ENCODE data around the gene ZNF277. TPM values are rescaled to one million over a fixed set of nuclear protein-coding genes. Genes with fewer than 3 reads are reported as not detected.
"Not testable (repeated sequence)": the region's sequence is repeated elsewhere in the genome, so short reads cannot be mapped to it uniquely, and the experiment has no call there.

ZNF277 gene
- total RNA-seq, 1 donor from 2014 or later = 32.5 TPM

DNA sequence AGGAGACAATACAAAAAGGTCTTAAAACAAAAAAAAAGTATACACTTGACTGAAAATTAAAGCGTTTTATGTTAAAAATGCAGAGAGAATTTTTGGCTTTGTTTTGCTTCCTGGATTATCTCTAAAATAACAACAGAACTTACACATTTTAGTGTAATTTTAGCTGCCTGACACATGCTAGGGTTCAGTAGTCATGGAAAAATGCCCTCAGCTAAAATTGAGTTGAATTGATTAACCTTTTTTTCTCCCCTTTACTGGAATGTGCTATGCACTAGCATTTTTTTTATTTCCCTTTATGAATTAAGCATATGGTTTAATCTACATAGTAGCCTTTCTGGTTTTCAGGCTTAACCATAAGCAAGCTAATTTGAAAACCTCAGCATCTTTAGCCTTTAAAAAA lies 89.9 kb downstream of the ZNF277 start:
- DNase-seq = peak; percentile 37

DNA sequence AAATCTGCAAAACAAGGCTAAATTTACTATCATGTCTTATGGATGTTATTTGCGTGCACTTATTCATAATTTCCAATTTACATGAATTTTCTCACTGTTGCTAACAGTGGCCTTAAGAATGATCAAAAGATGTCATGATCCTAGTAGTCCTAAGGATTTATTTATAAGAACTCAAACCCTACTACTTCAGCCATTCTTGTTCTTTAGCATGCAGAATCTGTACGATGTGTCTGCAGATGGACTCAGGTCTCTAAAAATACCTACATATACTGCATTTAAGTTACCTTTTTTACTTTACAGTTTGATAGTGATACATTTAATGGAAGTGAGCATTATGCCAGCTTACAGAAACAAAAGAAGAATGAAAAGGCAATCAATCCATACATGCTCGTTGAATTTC lies 91.2 kb downstream of the ZNF277 start:
- no peak for DNase-seq

DNA sequence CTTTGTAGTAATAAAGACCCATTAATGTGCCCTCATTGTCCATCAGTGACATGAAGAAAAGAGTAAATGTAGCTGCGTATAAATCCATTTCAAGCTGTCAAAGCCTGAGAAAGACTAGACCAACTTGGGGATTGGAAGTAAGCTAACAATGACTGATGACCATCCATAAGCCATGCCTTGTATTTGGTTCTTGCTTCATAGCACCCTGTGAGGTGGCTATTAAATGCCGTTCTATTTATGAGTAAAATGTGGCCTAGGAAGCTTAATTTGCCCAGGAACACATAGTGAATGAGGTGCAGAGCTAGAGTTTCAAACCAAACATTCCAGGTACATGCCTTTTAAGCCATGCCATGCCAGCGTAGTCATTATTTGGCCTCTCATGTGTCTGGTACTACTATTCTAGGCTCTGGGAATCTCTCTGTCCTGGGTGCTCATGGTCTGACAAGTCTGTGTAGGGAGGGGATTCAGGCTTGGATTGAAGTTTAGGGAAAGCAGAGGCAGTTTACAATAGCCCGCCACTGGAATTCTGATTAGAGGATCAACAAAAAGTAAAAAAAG lies 92.1 kb downstream of the ZNF277 start:
- DNase-seq = no peak

DNA sequence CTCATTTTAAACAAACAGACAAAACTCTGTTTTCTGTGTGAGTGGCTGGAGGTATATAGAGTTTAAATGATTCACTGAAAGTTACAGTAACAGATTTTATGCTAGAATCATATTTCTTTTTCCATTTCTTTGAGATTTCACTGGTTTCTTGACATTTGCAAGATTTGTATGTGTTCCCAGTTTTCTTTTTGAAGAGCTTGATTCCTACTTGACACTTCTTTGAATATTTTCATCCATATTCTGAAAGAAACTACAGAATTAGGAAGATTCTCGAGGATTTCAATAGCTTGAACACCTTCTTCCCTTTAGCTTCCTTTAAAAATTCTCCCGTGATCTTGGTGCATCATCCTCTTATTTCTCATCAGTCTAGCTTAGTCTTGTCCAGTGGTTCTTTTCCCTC lies 93.6 kb downstream of the ZNF277 start:
- no peak for DNase-seq

DNA sequence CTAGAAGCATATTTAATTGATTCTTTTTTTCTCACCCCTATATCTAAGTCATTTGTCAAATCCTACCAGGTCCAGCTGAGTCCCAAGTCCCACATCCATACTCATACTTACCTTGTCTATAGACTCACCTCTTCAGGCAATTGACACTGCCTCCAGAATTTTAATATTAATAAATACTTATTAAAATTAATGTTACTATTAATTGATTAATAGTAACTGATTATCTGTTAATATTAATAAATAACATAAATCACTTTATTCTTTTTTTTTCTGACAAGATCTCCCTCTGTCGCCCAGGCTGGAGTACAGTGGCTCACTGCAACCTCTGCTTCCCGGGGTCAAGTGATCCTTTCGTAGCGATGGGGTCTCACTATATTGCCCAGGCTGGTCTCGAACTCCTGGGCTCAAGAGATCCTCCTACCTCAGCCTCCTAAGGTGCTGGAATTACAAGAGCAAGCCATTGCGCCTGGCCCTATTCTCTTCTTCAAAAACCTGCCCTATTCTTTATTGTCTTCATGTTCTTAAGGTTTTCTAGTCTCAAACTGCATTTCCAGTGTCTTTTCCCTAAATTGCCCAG lies 94.4 kb downstream of the ZNF277 start:
- no peak for DNase-seq

GRCh38 chr7:112302566-112302965 lies 96.1 kb downstream of the ZNF277 start:
- no peak for DNase-seq

DNA sequence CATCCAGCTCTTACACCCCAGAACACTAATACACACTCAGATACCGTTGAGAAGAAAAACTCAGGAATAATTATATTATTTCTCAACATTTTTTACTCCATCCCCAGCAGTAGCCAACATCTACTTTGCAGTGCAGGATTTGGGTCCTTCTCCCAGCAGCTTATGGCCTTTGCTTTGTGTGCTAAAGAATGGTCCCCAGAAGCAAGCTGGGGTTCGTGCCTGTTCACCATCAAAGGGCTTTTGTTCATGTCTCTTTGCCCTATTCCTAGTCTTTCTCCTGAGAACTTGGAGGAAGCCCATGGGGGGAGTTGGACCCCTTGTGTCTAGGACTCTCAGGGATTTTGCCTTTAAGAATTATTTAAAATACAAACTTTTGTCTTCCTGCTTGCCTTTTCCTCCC lies 100.4 kb downstream of the ZNF277 start:
- DNase-seq = no peak

DNA sequence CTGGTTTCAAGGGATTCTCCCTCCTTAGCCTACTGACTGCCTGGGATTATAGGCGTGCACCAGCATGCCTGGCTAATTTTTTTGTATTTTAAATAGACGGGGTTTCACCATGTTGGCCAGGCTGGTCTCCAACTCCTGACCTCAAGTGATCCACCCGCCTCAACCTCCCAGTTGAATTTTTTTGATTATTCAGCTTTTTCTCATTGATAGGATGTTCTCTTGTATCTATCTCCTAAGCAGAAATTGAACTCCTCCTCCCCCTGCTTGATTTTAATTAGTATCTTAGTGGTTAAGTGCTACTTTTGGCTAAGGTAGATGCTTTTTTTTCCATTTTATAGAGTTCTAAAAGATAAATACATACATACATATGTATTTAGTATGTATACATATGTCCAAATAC lies 101.0 kb downstream of the ZNF277 start:
- no peak for DNase-seq

DNA sequence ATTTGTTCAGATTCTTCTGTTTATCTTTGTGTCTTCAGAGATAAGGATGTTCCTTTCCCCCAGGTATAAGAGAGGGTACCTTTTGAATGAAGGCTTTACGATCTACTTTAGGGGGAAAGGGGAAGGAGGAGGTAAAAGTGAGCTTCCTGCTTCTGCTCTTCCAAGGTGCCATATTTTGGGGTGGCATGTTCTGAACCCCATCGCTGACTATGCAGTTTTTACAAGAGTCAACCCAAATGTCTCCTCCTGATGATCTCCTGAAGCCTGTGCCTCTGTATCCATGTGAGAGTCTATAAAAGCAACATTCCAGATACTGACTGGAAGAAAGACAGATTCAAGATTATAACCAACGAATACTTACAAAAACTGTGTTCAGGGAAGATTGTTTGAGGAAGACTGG lies 102.5 kb downstream of the ZNF277 start:
- DNase-seq = no peak

- not testable (repeated sequence) for DNase-seq
These were observed 110.3 kb downstream of the ZNF277 start for GRCh38 chr7:112316803-112317202.

GRCh38 chr7:112322070-112322469 lies 115.6 kb downstream of the ZNF277 start:
- DNase-seq = no peak

GRCh38 chr7:112327566-112327965 lies 121.1 kb downstream of the ZNF277 start:
- DNase-seq = no peak

DNA sequence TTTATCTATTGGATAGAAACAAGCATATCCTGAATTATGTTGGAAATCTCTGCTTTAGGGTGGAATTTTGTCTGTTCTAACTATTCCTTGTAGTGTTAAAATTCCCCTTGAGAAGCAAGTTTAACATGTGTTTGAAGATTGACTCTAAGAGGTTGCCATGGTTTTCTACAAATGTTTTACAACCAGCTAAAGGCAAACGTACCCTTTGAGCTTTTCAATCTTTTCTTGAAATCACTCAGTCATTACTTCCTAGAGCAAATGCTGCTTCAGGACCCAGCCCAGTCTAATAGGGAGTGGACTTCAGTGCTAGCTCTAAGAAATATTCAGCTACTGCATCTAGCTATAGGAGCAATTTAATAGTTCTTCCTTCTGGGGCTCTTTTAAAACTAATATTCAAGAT lies 125.0 kb downstream of the ZNF277 start:
- no peak for DNase-seq

DNA sequence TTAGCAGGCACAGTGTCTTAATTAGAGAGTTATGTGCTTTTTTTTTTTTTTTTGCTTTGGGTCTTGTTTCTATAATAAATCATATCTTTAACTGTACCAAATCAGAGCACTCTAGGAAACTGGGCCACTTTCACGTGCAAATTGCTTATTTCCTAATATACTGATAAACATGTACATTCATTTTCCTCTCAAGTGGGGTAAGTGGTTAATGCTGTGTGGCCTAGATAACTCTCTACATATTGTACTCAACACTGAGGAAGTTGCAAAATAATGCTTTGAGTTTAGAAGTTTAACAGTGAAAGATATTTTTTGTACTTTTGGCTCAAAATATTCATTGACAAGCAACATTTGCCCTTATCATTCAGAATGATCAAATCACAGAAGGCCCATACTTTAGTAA lies 127.9 kb downstream of the ZNF277 start:
- DNase-seq = no peak

DNA sequence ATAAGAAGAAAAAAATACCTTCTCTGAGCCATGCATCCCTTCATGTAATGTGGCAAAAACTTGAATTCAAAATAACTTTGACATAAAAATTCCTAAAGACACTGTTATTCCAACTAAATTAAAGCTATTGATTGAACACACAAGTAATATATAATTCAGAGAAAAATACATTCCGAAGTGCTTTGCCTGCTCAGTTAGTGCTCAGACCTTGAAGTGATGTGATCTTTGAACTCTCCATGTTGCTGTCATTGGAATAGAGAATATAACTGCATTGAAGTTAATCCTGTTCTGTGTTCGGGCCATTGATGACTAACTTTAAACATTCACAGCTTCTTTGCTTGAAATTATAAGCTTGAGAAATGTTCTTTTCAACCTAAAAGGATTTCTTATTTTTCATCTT lies 129.8 kb downstream of the ZNF277 start:
- DNase-seq = no peak

GRCh38 chr7:112336936-112337576 lies 130.6 kb downstream of the ZNF277 start:
- DNase-seq = no peak

- no peak for DNase-seq
These were observed 131.4 kb downstream of the ZNF277 start for GRCh38 chr7:112337892-112338291.

GRCh38 chr7:112338786-112339185 lies 132.3 kb downstream of the ZNF277 start:
- DNase-seq = no peak

DNA sequence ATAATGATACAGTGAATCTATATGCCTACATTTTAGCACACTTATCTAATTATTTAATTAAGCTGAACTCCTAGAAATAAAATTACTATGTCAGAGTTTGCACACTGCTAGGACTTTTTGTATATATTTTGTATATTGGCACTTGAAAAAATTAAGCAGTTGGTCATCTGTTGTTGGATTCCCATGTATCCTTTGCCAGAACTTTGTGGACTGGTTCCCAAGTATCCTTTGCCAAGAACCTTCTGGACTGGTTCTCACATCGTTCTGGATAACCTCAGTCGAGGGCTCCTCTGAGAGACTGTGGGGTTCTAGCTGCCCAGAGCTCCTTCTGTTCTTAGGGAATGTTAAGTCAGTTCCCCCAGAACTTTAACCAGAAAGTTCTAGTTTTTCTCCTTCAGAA lies 135.0 kb downstream of the ZNF277 start:
- no peak for DNase-seq

- DNase-seq = no peak
These were observed 140.0 kb downstream of the ZNF277 start for GRCh38 chr7:112346381-112347060.

- no peak for DNase-seq
These were observed 140.6 kb downstream of the ZNF277 start for GRCh38 chr7:112347088-112347487.

- no peak for DNase-seq
These were observed 144.1 kb downstream of the ZNF277 start for GRCh38 chr7:112350585-112350984.

DNA sequence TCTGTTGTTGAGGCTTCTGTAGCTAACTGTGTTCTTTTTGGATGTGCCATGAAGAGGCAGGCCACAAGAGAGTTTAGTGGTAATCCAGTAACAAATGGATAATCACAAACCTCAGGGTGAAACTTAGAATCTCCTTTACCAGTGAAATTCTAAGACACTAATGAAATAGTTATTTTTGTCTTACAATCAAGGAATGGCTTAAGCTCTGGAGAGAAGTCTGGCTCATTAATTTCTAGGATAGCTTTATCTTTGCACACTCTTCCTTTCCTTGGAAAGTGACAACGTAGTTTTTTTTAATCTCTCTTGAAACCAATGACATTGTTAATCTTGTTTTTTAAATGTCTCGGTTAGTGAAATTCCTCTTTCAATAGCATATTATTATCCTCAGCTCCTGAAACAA lies 150.1 kb downstream of the ZNF277 start:
- no peak for DNase-seq

DNA sequence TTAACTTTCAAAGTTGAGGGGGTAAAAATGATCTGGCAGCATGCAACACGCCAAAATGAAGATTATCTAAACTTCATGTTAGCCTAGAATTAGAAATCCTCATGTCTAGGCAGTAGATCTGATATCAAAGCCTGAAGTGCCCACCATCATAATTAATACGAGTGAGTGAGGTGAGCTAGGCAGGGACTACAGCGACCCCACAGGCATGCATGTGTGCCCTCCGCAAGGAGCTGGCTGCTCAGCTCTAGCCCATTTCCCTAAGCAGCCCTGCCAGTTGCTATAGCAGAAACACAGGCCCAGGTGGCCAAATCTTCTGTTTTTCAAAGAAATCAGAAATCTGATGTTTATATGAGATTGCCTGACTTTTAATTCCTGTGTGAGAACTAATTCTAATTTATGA lies 150.6 kb downstream of the ZNF277 start:
- DNase-seq = no peak

All from tongue (tissue), 2 donors.